ENCODE results near the gene C4orf17. TPM values are rescaled to one million over a fixed set of nuclear protein-coding genes. Genes with fewer than 3 reads are reported as not detected.

The C4orf17 gene
- total and polyA plus RNA-seq, 9 donors: 0.06 to 0.25 (median 0.15) TPM; not detected in 5

Other genes with a start within 250 kb of the C4orf17 start
- 0.49 TPM for gene ADH1A, start 220.0 kb upstream of the C4orf17 start, total RNA-seq
- 1 to 10 TPM in 4 of 8 donors, under 1 TPM in 4; 0.49 to 1.8 (median 1.0) TPM for gene ADH1A, start 220.0 kb upstream of the C4orf17 start, polyA plus RNA-seq (ENCODE audit: insufficient read depth in 1 of 8, insufficient read length in 8 of 8, low replicate concordance in 1 of 8)
- 6.3 TPM for gene ADH1B, start 189.6 kb upstream of the C4orf17 start, total RNA-seq
- 10 to 100 TPM in 2 of 8 donors, 1 to 10 TPM in 6; 3.6 to 32.4 (median 5.3) TPM for gene ADH1B, start 189.6 kb upstream of the C4orf17 start, polyA plus RNA-seq (ENCODE audit: insufficient read depth in 1 of 8, insufficient read length in 8 of 8, low replicate concordance in 1 of 8)
- 9.4 TPM for gene ADH1C, start 158.3 kb upstream of the C4orf17 start, total RNA-seq
- gene ADH1C, start 158.3 kb upstream of the C4orf17 start, polyA plus RNA-seq (ENCODE audit: insufficient read depth in 1 of 8, insufficient read length in 8 of 8, low replicate concordance in 1 of 8): 10 to 100 TPM in 3 of 8 donors, 1 to 10 TPM in 5; 6.0 to 11.3 (median 7.5) TPM
- gene ADH7, start 75.7 kb upstream of the C4orf17 start, total RNA-seq: not detected
- gene ADH7, start 75.7 kb upstream of the C4orf17 start, polyA plus RNA-seq (ENCODE audit: insufficient read depth in 1 of 8, insufficient read length in 8 of 8, low replicate concordance in 1 of 8): under 1 TPM in 1 of 8 donors, not detected in 7; 0.38 TPM
- 10.1 TPM for gene TRMT10A, start 53.0 kb downstream of the C4orf17 start, total RNA-seq
- gene TRMT10A, start 53.0 kb downstream of the C4orf17 start, polyA plus RNA-seq (ENCODE audit: insufficient read depth in 1 of 8, insufficient read length in 8 of 8, low replicate concordance in 1 of 8): 10 to 100 TPM in 1 of 8 donors, 1 to 10 TPM in 7; 6.3 to 11.3 (median 9.5) TPM
- 0.40 TPM for gene MTTP, start 63.8 kb downstream of the C4orf17 start, total RNA-seq
- gene MTTP, start 63.8 kb downstream of the C4orf17 start, polyA plus RNA-seq (ENCODE audit: insufficient read depth in 1 of 8, insufficient read length in 8 of 8, low replicate concordance in 1 of 8): 10 to 100 TPM in 1 of 8 donors, 1 to 10 TPM in 4, under 1 TPM in 3; 0.67 to 25.5 (median 1.1) TPM
- gene C4orf54, start 146.8 kb downstream of the C4orf17 start, total RNA-seq: 114 TPM
- gene C4orf54, start 146.8 kb downstream of the C4orf17 start, polyA plus RNA-seq (ENCODE audit: insufficient read depth in 1 of 8, insufficient read length in 8 of 8, low replicate concordance in 1 of 8): 100 to 1,000 TPM in 4 of 8 donors, 10 to 100 TPM in 4; 56.3 to 159 (median 97.4) TPM